ENCODE data around the gene HGS. TPM values are rescaled to one million over a fixed set of nuclear protein-coding genes. Genes with fewer than 3 reads are reported as not detected.

HGS gene
- total RNA-seq, 1 donor from 2014 or later = 92.0 TPM

- Histone ChIP-seq H3K27me3 (ENCODE audit: low read depth) (no peaks in the 10 kb centered on the region), H3K4me1 (peaks cover 31% of the 10 kb centered on the region), H3K4me3 (no peak overlapping the region), H3K36me3 (no peaks in the 10 kb centered on the region), H3K9me3 (no peaks in the 10 kb centered on the region), H3K27ac (no peak overlapping the region)
- ATAC-seq (no peak), DNase-seq (no peak)
- TF ChIP-seq CTCF (IDR thresholded peaks at IDR 0.05) = no peak
- intact Hi-C loops (cut with DNase I) = no loop called here
Observed at GRCh38 chr17:81715107-81715871, 31.5 kb downstream of the HGS start.

GRCh38 chr17:81715872-81716673 is 32.3 kb downstream of the HGS start:
- no peaks in the 10 kb centered on the region for H3K27me3 ChIP-seq (ENCODE audit: low read depth)
- ATAC-seq (no peak), DNase-seq (peak; percentile 37)
- H3K9me3 ChIP-seq = no peaks in the 10 kb centered on the region
- no peak overlapping the region for H3K27ac ChIP-seq
- H3K4me1 ChIP-seq = peaks cover 23% of the 10 kb centered on the region
- no peaks in the 10 kb centered on the region for H3K36me3 ChIP-seq
- no peak for TF ChIP-seq CTCF (IDR thresholded peaks at IDR 0.05)
- intact Hi-C loops (cut with DNase I) = no loop called here
- H3K4me3 ChIP-seq = no peak overlapping the region

- Histone ChIP-seq H3K27ac (no peak overlapping the region), H3K36me3 (no peaks in the 10 kb centered on the region), H3K4me3 (no peak overlapping the region), H3K9me3 (no peaks in the 10 kb centered on the region), H3K4me1 (peaks cover 18% of the 10 kb centered on the region), H3K27me3 (ENCODE audit: low read depth) (no peaks in the 10 kb centered on the region)
- ATAC-seq = no peak
- DNase-seq = peak; percentile 37
- intact Hi-C loops (cut with DNase I) = no loop called here
- TF ChIP-seq CTCF (IDR thresholded peaks at IDR 0.05) = no peak
Observed at GRCh38 chr17:81716674-81716996, 32.8 kb downstream of the HGS start.

- no peaks in the 10 kb centered on the region for H3K9me3 ChIP-seq
- DNase-seq = no peak
- ATAC-seq = no peak
- TF ChIP-seq CTCF (IDR thresholded peaks at IDR 0.05) = no peak
- no peaks in the 10 kb centered on the region for H3K36me3 ChIP-seq
- H3K4me1 ChIP-seq = peaks cover 18% of the 10 kb centered on the region
- H3K27me3 ChIP-seq (ENCODE audit: low read depth) = no peaks in the 10 kb centered on the region
- H3K4me3 ChIP-seq = no peak overlapping the region
- intact Hi-C loops (cut with DNase I) = no loop called here
- H3K27ac ChIP-seq = no peak overlapping the region
Observed at GRCh38 chr17:81717049-81717765, 33.4 kb downstream of the HGS start.

- no peaks in the 10 kb centered on the region for H3K9me3 ChIP-seq
- DNase-seq = no peak
- H3K4me1 ChIP-seq = peaks cover 15% of the 10 kb centered on the region
- H3K36me3 ChIP-seq = no peaks in the 10 kb centered on the region
- ATAC-seq = no peak
- no peak overlapping the region for H3K27ac ChIP-seq
- no peak for TF ChIP-seq CTCF (IDR thresholded peaks at IDR 0.05)
- H3K27me3 ChIP-seq (ENCODE audit: low read depth) = no peaks in the 10 kb centered on the region
- intact Hi-C loops (cut with DNase I) = no loop called here
- no peak overlapping the region for H3K4me3 ChIP-seq
Observed at GRCh38 chr17:81717766-81718089, 33.9 kb downstream of the HGS start.

Measured in lower lobe of right lung (tissue), 2 donors.